Activated CD4-positive, CD25-positive, alpha-beta regulatory T cell treated with anti-CD3 and anti-CD28 coated beads, Interleukin-2, amount 50 U/mL, for 72 hours (primary cell): ENCODE results near the gene RGS19.

ENCODE experiments used
- DNase-seq: peaks from one replicate; pipeline ENCODE4 v3.0.0; 2021

Gene RGS19

DNA sequence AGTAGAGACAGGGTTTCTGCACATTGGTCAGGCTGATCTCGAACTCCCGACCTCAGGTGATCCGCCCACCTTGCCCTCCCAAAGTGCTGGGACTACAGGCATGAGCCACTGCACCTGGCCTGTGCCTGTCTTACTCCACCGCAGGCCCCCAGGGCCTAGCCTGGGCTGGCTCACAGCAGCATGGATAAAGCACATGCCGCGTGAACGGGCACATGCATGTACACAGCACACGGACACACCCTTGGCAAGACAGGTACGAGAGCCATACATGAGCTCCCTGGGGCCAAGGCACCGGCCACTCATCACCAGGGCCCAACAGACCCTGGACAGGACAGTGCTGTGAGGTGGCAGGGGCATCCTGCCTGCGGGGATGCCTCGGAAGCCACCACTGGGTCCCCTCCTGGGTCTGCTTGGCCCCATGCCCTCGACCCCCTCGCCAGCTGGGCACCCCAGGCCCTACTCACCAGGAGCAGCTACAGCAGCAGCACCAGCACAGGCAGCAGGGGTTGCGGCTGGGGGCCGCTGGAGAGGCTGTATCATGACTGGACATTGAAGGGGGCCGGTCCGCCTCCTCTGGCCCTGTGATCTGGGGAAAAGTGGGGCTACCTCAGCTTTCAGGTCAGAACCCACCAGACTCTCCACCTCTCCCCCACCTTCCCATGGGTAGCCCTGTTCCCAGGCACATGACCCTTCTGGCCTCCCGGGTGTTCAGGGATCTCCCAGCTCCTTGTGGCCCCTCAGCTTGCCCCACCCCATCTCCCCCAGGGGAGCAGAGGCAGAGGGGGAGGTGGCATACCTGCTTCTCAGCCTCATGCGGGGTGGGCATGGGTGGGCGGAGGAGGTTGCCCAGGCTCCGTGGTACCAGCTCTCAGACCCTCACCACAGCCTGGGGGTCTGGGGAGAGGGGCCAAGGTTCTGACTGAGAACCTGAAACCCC lies 3.0 kb downstream of the RGS19 start:
- DNase-seq = no peak

DNA sequence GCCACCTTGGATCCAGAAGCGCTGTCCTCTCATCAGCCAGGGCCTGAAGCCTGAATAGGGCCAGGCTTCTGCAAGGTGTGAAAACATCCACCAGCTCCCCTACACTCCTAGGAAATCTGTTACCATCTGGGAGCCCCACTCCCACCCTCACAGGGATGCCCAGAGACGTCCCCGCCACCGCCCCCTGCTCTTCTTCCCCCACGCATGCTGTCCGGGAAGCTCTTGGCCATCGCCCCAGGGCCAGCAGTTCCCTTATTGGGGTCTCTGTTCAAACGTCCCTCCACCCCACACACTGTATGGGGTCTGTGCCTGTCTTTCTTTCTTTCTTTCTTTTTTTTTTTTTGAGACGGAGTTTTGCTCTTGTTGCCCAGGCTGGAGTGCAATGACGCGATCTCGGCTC lies 3.8 kb downstream of the RGS19 start:
- no peak for DNase-seq

DNA sequence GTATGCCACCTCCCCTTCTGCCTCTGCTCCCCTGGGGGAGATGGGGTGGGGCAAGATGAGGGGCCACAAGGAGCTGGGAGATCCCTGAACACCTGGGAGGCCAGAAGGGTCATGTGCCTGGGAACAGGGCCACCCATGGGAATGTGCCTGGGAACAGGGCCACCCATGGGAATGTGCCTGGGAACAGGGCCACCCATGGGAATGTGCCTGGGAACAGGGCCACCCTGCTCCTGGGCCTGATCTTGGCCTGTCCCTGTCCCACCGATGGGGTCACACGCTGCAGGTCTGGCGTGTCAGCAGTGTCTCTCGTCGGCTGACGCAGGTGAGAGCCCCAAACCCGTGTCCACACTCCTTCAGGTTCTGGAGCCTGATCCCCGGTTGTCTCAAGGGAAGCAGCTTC lies 4.4 kb downstream of the RGS19 start:
- no peak for DNase-seq

DNA sequence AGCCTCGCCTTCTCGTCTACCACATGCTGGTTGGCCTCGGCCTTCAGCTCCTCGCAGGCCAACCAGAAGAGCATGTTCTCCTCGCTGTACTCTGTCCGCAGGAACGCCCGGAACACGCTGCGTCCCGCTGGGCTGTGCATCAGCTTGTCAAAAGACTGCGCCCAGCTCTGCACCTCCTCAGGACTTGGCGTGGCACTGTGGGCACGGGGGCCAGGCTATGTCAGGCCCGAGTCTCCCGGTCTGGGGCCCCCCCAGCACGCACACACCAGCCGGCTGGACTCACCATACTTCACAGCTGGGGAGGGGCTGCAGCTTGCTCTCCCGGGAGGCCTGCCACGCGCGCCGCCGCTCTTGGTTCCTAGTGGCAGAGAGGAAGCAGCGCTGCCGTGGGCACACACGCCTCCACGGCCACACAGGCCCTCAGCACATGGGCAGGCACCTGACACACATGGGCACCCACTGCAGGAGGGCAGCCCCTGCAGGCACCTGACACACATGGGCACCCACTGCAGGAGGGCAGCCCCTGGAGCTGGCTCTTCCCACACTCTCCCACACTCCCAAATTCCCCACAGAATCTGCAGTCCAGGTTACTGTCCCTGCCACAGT lies 5.0 kb downstream of the RGS19 start:
- no peak for DNase-seq

DNA sequence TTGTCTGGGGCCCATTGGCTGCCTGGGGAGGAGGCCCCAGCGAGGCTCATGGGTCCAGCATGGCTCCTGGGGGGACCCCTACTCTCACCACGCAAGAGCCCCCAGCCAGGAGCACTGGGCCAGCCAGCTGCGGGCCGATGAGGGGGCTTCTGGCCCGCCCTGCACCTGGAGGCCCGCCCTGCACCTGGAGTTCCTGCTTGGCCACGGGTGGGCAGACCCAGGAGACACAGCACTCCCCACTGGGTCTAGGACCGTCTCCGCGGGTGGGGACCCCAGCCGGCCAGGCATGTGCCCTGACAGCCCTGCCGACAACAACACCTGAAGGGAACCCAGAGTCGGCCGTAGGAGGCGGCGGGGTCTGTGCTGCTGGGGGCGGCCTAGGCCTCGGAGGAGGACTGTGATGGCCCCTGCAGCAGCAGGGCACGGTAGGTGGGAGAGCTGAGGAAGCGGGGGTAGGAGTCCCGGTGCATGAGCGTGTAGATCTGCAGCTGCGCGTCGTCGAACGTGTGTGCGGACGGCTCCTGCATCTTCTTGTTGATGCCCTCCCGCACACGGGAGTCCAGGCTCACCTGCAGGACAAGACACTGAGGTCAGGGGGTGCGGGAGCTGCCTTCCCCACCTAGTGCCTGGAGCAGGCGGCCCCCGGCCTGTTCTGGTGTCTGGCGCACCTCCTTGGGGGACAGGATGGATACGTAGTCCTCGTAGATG lies 5.7 kb downstream of the RGS19 start:
- DNase-seq = no peak

DNA sequence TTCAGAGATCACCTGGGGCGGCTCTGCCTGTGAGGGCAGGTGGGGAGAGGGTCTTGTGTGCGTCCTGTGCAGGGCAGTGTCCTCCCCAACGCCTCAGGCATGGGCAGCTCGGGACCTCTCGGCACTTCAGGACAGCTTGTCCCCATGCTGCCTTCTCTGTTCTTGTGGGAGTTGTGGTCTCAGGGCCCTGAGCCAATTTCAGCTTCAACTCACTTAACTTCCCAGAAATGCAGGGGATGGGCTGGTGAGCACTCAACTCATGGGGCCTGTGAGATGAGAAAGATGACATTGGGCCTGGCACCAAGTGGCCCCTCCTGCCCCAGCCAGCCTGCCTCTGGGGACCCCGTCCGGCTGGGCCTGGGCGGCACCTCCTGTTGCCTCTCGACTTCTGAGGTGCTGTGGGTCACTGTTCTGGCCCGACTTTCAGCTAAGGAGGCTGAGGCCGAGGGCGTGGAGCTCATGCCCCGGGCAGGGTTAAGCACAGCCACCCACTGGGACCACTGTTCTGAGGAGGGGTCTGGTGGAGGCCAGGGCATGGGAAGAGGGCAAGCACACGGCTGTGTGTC lies 6.7 kb downstream of the RGS19 start:
- DNase-seq = no peak

DNA sequence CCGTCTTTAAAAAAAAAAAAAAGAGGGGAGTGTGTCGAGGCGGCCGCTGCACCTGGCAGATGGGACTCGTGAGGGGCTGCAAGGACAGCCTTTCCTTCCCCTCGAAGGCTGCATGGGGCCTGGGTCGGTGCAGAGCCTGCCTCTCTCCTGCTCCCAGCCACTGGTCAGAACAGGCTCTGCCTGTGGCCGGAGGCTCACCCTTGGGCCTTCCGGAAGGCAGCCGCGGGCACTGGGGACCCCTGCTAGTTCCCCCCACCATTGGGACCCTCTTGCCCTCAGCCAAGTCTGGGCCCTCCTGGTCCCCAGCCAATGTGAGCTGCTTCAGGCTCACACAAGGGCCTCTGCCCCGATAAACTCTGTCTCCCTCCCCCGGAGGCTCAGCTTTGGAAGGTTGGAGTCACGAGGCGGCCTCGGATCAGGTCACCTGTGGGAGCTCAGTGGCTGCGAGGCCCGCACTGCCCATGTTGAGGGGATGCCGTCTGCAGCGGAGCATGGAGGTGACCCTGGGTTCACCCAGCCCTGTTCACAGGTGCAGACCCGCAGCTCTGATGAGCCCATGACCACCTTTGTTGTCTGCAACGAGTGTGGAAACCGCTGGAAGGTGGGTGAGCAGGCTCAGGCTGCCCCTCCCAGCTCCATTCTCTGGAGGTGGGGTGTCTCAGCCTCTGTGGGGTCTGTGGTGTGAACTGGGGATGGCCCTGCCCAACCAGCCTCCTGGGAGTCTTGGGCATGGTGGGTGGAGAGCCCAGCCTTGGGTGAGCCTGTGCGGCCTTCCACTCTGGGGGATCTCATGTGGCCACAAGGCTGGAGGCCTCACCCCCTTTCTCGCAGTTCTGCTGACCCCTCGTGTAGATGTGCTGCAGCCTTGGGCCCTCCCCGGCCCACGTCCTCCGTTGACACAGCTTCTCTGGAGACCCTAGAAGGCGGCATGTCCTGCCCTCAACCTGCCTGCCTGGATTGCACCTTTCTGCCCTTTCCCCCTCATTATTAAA lies 7.7 kb downstream of the RGS19 start:
- DNase-seq = no peak

DNA sequence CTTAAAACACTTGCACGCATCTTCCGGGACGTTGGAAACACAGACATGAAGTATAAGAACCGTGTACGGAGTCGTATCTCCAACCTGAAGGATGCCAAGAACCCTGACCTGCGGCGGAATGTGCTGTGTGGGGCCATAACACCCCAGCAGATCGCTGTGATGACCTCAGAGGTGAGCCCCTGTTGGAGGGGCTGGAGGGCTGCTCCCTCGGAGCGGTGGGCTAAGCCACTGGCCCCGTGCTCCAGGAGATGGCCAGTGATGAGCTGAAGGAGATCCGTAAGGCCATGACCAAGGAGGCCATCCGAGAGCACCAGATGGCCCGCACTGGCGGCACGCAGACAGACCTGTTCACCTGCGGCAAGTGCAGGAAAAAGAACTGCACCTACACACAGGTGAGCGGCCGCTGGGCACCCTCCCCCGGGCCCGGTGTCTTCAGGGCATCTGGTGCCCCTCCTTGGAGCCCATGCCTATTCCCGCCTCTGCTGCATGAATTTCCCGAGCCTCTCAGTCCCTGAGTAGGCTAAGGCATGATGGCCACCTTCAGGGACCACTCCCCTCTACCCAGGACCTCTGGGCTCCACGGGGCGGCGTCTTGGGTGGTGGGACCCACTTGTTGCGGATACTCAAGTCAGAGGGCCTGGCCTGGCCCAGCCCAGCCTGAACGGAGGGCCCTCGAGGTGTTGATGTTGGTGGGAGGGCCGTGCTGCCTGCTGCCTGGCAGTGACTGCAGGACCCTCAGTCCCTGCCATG lies 8.9 kb downstream of the RGS19 start:
- no peak for DNase-seq

DNA sequence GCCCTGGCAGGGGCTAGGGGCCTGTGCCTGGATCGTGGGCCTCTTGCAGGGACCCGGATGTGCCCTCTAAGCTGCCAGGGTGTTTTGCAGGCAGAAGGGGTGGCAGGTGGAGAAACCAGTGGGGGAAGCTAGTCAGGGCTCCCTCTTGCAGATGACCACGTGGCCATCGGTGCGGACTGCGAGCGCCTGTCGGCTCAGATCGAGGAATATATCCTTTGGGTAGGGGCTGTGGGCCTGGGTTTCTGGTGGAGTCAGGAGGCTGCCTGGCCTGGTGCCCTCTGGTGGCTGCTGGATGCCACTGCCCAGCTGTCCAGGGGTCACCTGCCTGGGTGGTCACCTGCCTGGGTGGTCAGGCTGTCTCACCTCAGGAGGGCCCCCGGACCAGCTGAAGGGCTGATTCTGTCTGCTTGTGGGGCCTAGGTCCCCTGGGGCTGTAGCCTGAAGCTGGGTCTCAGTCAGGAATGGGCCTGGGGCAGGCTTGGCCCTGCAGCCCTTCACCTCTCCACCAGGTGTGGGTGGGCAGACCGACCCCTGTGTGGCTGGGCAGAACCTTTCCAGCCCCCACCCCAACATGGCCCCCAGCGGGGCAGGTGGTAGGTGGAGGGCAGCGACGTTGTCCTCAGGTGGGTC lies 9.6 kb downstream of the RGS19 start:
- no peak for DNase-seq

DNA sequence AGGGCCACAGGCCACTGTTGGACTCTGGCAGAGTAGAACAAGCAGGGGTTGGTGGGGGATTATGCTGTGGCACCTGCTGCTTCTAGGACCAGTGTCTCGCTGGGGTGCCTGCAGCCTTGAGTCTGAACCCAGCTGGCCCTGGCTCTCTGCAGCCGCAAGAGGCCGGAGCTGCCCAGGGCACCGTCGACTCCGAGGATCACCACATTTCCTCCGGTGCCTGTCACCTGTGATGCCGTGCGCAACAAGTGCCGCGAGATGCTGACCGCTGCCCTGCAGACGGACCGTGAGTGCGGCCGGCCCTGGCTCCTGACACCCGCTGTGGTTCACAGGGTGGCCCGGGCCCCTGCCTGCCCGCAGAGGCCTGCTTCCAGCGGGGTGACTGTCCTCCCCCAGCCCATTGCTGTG lies 10.1 kb downstream of the RGS19 start:
- no peak for DNase-seq

DNA sequence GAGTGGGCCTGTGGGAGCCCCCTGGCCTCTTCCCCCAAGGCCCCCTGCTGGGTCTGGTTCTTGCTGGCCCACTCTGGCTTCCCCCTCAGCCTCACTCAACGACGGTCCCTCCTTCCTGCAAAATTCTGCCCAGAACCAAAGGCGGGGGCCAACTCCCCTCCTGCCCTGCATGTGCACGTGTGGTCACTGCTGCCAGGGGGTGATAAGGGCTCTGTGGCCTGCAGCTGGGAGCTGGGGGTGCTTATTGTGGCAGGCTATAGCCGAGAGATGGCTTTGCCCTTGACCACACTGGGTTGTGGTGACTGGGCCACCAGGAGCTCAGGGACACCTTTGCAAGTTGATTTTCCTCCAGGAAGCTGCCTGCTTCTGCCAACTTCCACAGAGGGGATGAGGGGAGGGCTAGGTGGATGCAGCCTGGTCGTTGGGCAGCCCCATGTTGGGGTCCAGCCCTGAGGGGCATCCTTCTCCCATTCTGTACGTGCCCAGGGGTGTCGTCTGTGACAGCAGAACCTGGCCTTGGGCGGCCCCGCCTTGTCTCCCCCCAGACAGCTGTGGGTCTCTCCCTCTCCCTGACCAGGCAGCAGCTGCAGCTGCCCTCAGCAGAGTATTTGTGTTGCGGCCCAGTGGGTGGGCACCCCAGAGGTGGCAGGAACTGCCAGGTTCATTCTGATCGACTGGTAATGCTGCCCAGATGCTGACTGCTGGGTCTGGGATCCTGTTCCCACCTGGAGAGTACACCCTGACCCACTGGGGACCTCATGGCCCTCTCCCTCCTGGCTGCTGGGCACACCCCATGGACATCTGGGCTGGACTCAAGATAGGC lies 10.7 kb downstream of the RGS19 start:
- DNase-seq = no peak

DNA sequence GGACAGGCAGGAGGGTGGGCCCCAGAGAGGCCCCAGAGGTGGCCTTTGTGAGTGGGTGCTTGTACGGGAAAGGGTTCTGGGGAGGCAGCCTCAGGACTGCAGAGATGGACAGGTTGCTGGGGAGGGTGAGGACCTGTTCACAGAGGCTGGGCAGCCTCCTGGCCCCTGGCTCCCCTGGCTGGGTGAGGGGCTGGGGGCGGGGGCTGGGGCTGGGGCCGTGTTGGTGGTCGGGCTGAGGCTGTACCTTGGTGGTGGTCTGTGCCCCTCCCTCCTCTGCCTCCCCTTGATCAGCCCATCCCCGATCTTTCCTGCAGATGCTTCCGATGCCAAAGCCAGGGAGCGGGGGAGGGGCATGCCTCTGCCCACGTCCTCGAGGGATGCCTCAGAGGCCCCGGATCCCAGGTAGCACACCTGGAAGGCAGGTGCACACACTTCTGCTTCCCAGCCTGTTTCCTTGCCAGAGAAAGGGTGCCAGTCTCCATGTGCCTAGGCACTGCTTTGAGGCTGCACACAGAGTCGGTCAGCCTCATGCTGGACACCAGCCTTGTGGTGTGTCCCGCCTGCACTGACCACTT lies 11.5 kb downstream of the RGS19 start:
- no peak for DNase-seq

DNA sequence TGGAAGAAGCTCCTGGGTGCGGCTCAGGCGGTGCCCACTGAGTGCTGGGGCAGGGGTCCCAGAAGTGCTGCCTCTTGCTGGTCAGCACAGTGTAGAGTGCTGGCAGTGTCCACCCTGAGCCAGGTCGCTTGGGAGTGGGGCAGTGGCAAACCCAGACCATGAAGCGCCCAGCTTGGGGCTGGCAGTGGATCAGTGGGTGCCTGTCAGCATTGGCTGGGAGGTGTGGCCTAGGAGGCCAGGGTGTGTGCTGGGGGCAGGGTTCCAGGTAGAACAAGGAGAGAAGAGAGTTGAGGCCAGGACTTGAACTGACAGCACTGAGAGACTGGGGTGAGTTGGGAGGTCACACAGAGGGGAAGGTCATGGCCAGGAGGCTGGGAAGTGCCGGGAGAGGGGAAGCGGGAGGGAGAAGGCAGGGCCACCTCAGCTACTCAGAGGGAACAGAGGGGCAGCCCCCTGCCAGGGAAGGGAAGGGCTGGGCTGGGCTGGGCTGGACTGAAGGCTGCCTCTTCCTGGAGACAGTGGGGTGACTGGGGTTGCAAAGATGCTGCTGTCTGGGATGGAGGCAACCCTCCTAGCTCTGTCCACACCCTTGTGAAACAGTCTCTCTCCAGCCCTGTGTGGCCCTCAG lies 12.2 kb downstream of the RGS19 start:
- DNase-seq = no peak

DNA sequence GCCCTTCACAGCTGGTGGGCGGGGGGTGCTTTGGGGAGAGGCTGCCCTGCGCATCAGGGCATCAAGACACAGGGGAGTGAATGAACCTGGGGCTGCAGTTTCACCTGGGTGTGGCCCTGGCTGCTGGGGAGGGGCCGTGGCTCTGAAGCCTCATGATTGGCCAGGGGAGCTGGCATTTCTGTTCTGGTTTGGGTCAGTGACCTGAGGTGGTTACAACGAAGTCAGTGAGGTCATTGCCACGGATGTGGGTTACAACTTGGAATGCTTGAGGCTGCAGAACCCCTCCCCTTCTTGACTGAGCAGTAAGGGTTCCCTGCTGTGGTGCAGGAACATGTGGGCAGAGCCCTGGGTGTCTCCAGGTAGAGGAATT lies 13.4 kb downstream of the RGS19 start:
- DNase-seq = peak; percentile 66

DNA sequence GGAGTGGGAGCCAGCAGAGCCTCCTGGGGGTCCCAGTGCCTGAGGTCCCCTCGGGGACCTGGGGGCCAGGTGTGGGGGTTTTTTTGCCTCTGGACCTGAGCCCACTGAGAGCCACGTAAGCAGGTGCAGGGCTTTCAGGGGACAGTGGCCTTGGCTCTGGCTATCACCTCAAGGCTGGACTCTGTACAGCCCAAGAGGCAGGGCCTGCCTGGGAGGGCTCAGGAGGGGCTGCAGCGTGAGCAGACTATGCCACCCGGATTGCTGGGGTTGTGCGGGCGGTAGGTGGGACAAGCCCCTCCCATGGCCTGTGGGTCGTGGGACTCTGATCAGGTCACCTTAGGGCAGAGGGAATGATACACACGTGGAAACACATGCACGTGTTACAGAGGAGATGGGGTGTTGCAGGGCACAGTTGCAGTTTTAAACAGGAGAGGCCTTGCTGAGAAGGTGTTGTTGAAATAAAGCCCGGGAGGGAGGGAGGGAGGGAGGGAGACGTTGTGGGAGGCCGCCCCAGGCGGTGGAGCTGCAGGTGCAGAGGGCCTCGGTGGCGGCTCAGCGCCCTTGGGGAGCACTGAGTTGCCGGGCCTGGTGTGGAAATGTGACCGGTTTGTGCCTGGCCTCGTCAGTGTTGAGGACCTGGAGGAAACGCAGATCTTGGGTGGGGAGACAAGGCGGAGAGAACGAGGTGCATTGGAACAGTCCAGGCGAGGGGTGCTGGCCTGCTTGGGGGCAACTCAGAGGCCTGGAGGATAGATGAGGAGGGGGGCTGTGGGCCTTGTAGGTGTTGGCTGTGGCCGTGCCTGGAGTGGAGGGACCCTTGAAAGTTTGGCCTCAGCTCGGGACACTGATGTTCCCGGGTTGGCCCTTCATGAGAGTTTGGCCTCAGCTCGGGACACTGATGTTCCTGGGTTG lies 14.0 kb downstream of the RGS19 start:
- DNase-seq = no peak

DNA sequence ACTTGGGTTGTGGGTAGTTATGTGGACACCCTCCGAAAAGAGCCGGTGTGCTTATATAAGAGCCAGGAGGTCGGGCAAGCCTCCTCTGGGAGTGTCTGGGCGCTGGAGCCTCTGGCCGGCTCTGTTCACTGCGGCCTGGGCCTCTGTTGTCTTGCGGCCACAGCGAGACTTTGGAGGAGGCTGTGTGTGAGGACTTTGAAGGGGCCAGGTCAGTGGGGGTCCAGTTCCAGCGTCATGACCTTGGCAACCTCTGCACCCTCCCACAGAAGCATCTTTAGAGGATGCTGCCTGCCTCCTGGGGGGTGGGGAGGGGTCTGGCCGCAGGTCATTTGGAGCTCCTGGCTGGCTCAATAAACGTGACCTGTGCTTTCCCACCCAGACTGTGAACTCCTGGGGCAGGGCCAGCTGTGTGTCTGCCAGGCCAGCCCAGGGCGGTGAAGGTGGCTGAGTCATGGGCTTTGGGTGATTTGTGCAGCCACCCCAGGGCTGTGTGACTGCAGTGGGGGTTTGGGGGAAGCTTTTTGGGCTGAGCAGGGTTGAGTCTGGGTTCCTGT lies 15.1 kb downstream of the RGS19 start:
- DNase-seq = no peak

DNA sequence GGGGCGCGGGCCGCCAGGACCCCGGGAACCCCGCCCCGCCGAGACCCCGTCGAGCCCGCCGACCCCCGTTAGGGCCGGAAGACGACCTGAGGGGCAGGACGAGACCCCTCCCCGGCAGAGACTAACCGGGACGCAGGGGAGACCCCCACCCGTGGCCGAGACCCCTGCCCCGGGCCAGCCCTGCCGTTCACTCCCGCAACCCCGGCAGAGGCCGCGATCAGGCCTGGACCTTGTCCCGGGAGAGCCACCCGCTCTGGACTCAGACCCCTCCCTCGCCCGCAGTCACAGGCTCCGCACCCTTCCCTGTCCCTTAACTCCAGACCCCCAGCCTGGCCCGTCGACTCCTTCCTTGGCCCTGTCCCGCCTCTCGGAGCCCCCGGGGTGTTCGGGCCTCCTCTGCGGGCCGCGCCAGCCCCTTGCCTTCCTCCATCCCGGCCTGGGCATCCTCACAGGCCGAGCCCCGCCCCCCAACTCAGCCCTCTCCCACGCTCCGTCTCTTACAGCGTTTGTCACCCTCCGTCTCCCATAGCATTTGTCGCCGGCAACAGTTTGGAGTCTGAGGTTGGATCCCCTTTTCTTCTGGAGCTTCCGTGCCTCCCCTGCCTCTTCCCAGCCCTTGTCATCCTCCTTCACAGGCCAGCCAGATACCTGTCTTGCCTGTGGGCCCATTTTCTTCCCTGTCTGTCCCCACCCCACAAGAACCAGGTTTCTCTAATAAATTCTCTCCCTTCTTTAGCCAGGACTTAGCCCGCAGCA lies 15.8 kb downstream of the RGS19 start:
- no peak for DNase-seq
